NT2/D1 (cell line): ENCODE data around the gene TEKT3.

Experiments
- SUZ12 ChIP-seq: IDR thresholded peaks from 2 replicates; pipeline ENCODE4 v1.6.1; 2011; ENCODE audit not compliant: insufficient read length, insufficient read depth; ENCODE audit errors: extremely low read depth
- YY1 ChIP-seq: IDR thresholded peaks from 2 replicates; pipeline ENCODE4 v1.6.1; 2011; ENCODE audit not compliant: insufficient read length, insufficient read depth
- ZNF274 ChIP-seq: IDR thresholded peaks from 2 replicates; pipeline ENCODE4 v1.6.1; 2011; ENCODE audit warnings: mild to moderate bottlenecking, low read depth, low read length

GRCh38 chr17:15288859-15289258 is 52.5 kb downstream of the TEKT3 start:
- no peak for TF ChIP-seq YY1
- TF ChIP-seq ZNF274 = no peak
- TF ChIP-seq SUZ12 = no peak
